Measurements from ENCODE around the gene KPNA1. TPM values are rescaled to one million over a fixed set of nuclear protein-coding genes. Genes with fewer than 3 reads are reported as not detected.

The KPNA1 gene
- polyA plus RNA-seq, 1 of the 3 experiments (the other 2 are of a cell fraction), result 21.6 TPM

DNA sequence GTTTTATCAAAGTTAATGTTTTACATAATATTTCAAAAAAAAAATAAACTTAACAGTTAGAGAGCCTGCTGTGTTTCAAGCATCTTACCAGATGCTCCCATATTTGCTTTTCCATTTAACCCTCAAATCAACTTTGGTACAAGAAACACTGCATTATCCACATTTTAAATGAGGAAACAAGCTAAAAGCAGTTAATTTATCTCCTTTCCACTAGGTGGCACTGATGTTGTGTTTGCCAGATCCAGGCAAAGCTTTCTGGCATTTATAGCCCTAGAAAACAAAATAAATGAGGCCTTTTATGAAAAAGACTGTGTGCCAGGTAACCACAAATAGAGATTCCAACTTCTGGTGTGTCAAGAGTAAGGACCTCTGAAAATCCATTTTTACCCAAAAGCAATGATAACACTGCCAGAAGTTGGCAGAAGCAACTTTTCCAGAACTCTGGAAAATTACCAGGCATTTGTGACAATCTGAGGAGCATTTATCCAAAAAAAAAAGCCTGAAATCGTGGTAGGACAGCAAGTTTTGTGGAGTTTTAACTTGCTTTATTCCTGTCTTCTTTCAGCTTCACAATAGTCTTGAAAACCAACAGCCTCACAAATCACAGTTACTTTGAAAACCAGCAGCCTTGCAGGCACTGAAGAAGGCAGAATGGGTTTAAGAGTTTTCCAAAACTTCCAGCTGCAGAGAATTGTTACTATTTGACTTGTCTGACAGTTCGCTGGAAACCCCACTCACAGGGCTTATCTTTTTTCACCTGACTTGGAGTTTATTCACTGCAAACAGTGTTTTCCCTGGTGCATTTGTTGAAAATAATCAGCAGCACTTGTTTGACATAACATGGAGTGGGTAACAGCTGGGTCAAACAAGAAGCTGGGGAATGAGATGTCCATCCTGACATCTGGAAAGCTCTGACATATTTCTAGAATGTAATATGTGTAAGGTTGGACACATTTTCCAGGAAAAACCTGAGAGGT is 121.6 kb downstream of the KPNA1 start:
- peak overlapping the region; percentile 33; the same call in 1 of the 2 replicates for H2AFZ ChIP-seq (ENCODE audit: low read depth)
- no peak overlapping the region for H3K4me3 ChIP-seq (ENCODE audit: low read depth in 2 of 2, low read length in 1 of 2)
- DNase-seq, result peak; percentile 33
- no peaks in the 10 kb centered on the region for H3F3A ChIP-seq (replicated peaks; ENCODE audit: insufficient read depth)
- ChIA-PET CTCF (interaction anchor here (0.7 to 2.7 kb wide), 29 partner anchors 9 to 645 kb away, joined by 3 to 45 read pairs (median 4); partner anchors contain the start of genes DTX3L, FAM162A, MIX23 and PARP14), POLR2A (interaction anchor here (0.7 to 1.5 kb wide), 4 partner anchors 9 to 286 kb away, joined by 3 to 6 read pairs (median 5); partner anchors contain the start of genes FAM162A, MIX23 and WDR5B)
- no peaks in the 10 kb centered on the region for H3K9me2 ChIP-seq
- H3K36me3 ChIP-seq (replicated peaks in 1 of 2; ENCODE audit: control insufficient read depth in 1 of 2, insufficient read depth in 2 of 2, low read length in 1 of 2), result no peaks in the 10 kb centered on the region
- H3K9ac ChIP-seq, result no peak overlapping the region
- peaks cover 2 to 19% of the 10 kb centered on the region in 2 experiments; a peak in 3 of 4 replicates for H3K4me1 ChIP-seq (ENCODE audit: control insufficient read depth in 1 of 2, insufficient read depth in 2 of 2, low read depth in 1 of 2, low read length in 1 of 2)
- H4K20me1 ChIP-seq (ENCODE audit: insufficient read depth), result no peaks in the 10 kb centered on the region
- no peak overlapping the region; a peak in 1 of 4 replicates for H3K27ac ChIP-seq (ENCODE audit: low read depth in 2 of 2, low read length in 1 of 2)
- TF ChIP-seq, protein P1, sequence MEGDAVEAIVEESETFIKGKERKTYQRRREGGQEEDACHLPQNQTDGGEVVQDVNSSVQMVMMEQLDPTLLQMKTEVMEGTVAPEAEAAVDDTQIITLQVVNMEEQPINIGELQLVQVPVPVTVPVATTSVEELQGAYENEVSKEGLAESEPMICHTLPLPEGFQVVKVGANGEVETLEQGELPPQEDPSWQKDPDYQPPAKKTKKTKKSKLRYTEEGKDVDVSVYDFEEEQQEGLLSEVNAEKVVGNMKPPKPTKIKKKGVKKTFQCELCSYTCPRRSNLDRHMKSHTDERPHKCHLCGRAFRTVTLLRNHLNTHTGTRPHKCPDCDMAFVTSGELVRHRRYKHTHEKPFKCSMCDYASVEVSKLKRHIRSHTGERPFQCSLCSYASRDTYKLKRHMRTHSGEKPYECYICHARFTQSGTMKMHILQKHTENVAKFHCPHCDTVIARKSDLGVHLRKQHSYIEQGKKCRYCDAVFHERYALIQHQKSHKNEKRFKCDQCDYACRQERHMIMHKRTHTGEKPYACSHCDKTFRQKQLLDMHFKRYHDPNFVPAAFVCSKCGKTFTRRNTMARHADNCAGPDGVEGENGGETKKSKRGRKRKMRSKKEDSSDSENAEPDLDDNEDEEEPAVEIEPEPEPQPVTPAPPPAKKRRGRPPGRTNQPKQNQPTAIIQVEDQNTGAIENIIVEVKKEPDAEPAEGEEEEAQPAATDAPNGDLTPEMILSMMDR (IDR thresholded peaks at IDR 0.05), result peak; percentile 85
- TF ChIP-seq SMC3 (IDR thresholded peaks at IDR 0.05; ENCODE audit: low read depth, low read length) (peak; percentile 55), RAD21 (IDR thresholded peaks at IDR 0.05; ENCODE audit: low read length) (peak; percentile 83), SIN3A (IDR thresholded peaks at IDR 0.05; ENCODE audit: borderline replicate concordance, low read depth, low read length) (no peak)
- H3K9me3 ChIP-seq, result no peaks in the 10 kb centered on the region
- no peaks in the 10 kb centered on the region for H3K79me2 ChIP-seq (ENCODE audit: insufficient read depth)
- 17% methylated on average over 2 of the region's 2 CpGs for WGBS (ENCODE audit: low lambda C conversion rate)
- no peaks in the 10 kb centered on the region for H3K27me3 ChIP-seq (ENCODE audit: insufficient read depth)
- H3K4me2 ChIP-seq, result no peak overlapping the region

DNA sequence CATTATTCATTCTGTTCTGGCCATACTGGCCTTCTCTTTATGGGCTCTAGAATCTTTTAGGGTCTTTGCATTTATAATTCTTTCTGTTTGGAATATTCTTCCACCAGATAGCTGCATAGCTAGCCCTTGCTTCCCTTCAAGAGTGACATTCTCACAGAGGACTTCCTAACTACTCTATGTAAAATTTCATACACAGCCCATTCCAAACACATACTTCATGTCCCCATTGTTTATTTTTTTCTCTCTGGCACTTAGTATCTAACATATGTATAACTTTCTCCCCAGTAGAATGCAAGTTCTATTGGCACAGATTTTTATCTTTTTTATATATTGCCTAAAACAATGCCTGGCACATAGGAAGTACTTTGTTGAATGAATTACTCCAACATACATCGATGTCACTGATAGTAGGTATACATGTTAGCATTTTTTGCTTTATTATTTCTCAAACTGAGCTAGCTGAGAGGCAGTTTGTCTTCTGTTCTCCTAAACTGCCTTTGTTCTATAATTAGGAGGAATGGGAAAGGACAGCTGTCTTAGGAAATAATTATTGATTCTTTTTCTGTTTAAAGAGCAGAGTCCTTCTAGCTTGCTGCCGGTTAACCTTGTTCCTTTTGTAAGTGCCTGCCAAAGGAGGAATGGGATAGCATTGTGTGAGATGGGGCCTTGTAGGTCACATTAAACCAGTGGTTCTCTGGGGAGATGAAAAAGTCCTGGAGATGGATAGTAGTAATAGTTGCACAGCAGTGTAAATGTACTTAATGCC is 122.9 kb downstream of the KPNA1 start:
- ChIA-PET POLR2A (interaction anchor here (1.4 kb wide), 1 partner anchor 24 kb away, joined by 3 read pairs; the partner anchor contains the start of gene WDR5B), CTCF (interaction anchor here (0.8 to 2.7 kb wide), 8 partner anchors 16 to 290 kb away, joined by 3 to 45 read pairs (median 4); partner anchors contain the start of genes PARP14 and WDR5B)
- Histone ChIP-seq H3K9ac (no peak overlapping the region), H4K20me1 (ENCODE audit: insufficient read depth) (no peaks in the 10 kb centered on the region), H3K4me2 (no peak overlapping the region), H3K9me3 (no peaks in the 10 kb centered on the region), H2AFZ (ENCODE audit: low read depth) (no peak overlapping the region), H3K9me2 (no peaks in the 10 kb centered on the region), H3K79me2 (ENCODE audit: insufficient read depth) (no peaks in the 10 kb centered on the region), H3F3A (replicated peaks; ENCODE audit: insufficient read depth) (no peaks in the 10 kb centered on the region), H3K27ac (ENCODE audit: low read depth in 2 of 2, low read length in 1 of 2) (no peak overlapping the region), H3K4me3 (ENCODE audit: low read depth in 2 of 2, low read length in 1 of 2) (no peak overlapping the region), H3K36me3 (replicated peaks in 1 of 2; ENCODE audit: control insufficient read depth in 1 of 2, insufficient read depth in 2 of 2, low read length in 1 of 2) (peaks cover 0 to 2% of the 10 kb centered on the region in 2 experiments), H3K27me3 (ENCODE audit: insufficient read depth) (no peaks in the 10 kb centered on the region), H3K4me1 (ENCODE audit: control insufficient read depth in 1 of 2, insufficient read depth in 2 of 2, low read depth in 1 of 2, low read length in 1 of 2) (peaks cover 2 to 19% of the 10 kb centered on the region in 2 experiments; a peak in 3 of 4 replicates)
- 83% methylated on average over 2 of the region's 2 CpGs for WGBS (ENCODE audit: low lambda C conversion rate)
- TF ChIP-seq, protein P2, sequence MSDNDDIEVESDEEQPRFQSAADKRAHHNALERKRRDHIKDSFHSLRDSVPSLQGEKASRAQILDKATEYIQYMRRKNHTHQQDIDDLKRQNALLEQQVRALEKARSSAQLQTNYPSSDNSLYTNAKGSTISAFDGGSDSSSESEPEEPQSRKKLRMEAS (IDR thresholded peaks at IDR 0.05; ENCODE audit: low read depth), result no peak
- no peak for TF ChIP-seq POLR2AphosphoS5 (IDR thresholded peaks at IDR 0.05; ENCODE audit: low read depth, low read length)
- TF ChIP-seq, protein P3, sequence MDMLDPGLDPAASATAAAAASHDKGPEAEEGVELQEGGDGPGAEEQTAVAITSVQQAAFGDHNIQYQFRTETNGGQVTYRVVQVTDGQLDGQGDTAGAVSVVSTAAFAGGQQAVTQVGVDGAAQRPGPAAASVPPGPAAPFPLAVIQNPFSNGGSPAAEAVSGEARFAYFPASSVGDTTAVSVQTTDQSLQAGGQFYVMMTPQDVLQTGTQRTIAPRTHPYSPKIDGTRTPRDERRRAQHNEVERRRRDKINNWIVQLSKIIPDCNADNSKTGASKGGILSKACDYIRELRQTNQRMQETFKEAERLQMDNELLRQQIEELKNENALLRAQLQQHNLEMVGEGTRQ (IDR thresholded peaks at IDR 0.05; ENCODE audit: borderline replicate concordance, low read depth, low read length), result no peak
- no peak for TF ChIP-seq RXRA (IDR thresholded peaks at IDR 0.05; ENCODE audit: borderline replicate concordance, low read depth)
- no peak for TF ChIP-seq SMC3 (IDR thresholded peaks at IDR 0.05; ENCODE audit: low read depth, low read length)
- no peak for TF ChIP-seq TEAD4 (IDR thresholded peaks at IDR 0.05; ENCODE audit: borderline replicate concordance, insufficient read depth)
- no peak for TF ChIP-seq GABPA (IDR thresholded peaks at IDR 0.05; ENCODE audit: low read depth)
- TF ChIP-seq, protein P4, sequence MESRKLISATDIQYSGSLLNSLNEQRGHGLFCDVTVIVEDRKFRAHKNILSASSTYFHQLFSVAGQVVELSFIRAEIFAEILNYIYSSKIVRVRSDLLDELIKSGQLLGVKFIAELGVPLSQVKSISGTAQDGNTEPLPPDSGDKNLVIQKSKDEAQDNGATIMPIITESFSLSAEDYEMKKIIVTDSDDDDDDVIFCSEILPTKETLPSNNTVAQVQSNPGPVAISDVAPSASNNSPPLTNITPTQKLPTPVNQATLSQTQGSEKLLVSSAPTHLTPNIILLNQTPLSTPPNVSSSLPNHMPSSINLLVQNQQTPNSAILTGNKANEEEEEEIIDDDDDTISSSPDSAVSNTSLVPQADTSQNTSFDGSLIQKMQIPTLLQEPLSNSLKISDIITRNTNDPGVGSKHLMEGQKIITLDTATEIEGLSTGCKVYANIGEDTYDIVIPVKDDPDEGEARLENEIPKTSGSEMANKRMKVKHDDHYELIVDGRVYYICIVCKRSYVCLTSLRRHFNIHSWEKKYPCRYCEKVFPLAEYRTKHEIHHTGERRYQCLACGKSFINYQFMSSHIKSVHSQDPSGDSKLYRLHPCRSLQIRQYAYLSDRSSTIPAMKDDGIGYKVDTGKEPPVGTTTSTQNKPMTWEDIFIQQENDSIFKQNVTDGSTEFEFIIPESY (IDR thresholded peaks at IDR 0.05; ENCODE audit: borderline replicate concordance, low read depth), result no peak
- no peak for TF ChIP-seq FOXJ3 (CRISPR knock-in tag; IDR thresholded peaks at IDR 0.05)
- no peak for DNase-seq

All from SK-N-SH (cell line).